Fibroblast of the conjunctiva (primary cell): ENCODE data around the gene FAM200B.

Experiments used
- DNase-seq: peaks from one replicate; pipeline ENCODE4 v3.0.0-alpha.2; 2010; ENCODE audit warnings: low read depth

The FAM200B gene

DNA sequence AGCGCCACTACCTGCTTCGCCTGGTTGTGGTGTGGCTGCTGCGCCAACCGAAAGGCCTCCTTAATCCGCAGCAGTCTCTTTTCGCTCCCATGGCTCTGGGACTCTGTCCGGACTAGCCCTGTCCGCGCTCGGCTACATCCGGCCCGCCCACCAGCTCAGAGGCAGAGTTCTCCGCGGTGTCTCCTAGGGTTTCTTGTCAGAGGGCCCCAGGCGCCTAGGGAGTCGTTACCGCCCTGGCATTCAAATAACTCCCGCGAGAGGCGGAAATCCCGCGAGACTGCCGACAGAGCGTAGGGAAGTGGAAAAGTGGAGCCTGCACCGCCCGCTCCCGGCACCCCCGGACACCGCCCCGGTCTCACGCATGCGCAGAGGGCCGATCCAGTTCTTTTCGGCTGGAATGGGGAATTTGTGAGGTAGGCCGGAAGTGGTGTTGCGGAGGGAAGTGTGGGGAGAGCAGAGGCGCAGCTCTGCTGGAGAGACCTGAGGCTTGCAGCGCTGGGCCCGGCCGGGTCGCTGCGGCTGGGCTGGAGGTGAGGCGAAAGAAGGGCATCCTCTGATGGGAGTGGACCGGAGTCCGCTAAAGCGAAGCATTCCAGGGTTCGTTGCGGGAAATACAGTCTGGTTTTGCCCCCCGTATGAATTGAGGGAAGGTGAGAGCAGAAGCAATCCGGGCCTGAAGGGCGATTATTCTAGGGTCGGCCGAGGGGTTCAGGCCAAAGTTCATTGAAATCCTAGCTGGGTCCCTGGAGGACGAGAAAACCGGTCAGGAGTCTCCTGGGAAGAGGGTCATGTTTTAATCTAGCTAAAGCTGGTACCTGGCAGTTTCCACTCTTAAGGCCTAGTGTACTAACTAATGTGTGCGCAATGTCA is at the start of gene FAM200B:
Gene FAM200B, plus strand, starts transcription at position 456 of the 870 bp plus-strand sequence. CDS start 5,151 bp downstream, outside the sequence.
- peak; percentile 97 for DNase-seq

DNA sequence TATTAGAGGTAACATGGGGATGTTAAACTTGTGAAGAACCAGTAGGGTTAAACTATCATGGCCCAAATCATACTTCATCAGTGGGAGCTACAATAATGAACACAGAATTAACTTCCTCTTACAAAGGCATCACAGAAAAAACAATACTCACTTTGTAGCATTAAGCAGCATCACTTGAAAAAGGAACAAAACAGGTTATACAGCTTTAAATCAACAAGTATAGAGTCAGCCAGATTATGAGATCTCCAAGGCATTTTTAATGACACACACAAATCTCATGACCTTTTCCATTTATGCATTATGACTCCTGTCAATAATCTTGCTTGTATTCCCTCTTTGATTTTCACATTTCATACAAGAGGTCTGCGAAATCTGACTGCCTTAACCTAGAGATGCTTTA is 44.8 kb upstream of the FAM200B start:
- DNase-seq, result no peak

DNA sequence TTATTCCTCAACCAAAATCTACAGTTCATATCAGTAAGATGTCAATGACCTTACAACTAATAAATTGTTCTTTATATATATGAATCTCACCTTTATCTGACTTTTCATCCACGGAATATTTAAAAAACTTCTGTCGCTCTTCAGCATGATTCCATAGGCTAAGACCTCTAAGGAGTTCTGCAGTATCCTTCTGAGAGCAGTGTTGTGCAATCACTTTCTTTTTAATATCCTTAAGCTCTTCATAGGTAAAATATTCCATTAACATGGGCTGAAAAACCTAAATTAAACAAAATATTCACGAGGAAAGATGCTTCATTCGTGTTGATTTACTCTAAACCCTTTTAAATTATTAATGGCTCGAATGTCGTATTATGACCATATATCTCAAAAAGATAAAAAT is 43.2 kb upstream of the FAM200B start:
- no peak for DNase-seq

DNA sequence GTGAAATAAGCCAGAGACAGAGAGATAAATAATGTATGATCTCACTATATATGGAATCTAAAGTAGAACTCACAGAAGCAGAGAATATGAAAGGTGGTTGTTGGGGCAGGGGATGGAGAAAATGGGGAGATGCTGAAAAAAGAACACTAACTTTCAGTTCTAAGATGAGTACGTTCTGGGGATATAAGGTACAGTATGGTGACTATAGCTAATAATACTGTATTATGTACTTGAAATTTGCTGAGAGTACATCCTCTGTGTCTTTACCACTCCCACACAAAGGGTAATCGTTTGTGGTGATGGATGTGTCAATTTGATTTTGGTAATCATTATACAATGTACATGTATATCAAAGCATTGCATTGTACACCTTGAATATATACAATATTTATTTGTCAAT is 33.0 kb upstream of the FAM200B start:
- DNase-seq, result no peak

DNA sequence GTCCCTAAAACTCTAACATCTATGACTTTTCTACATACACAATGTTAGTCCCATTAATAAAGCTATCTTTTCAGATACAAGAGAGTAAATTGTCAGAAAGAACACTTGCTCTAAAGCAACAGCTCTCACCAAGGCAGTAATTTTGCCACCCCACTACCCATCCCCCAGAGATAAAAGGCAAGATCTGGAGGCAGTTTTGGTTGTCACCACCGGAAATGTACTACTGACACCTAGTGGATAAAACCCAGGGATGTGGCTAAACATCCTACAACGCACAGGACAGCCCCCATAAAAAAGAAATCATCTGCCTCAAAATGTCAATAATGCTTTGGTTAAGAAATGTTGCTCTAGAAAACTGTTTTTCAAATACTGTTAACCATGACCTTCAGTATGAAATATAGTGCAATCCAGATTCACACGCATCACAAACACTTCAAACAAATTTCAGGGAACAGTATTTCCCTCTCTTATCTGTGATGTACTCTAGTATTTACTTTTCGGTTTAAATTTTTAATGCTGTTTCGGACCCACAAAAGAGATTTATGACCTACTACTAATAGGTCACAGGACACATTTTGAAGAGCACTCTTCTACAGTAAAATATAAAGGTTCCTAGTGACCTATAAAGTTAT is 31.6 kb upstream of the FAM200B start:
- DNase-seq, result no peak

DNA sequence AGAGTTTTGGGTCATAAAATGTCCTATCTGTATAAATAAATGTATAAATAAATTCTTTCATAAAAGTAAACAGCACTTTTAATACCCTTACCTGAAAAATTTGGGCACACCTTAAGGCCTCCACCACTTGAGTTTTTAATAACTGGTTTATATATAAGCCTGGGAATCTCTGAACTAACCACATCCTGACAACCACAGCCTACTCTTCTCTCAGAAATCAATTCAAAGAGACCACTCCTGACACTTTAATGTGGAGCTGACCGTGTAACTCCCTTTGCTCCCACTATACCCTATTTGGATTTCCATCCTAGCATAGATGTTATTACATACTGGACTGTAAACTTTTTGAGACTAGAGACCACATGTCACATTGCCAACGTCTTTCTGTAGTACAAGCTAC is 30.0 kb upstream of the FAM200B start:
- DNase-seq, result no peak

DNA sequence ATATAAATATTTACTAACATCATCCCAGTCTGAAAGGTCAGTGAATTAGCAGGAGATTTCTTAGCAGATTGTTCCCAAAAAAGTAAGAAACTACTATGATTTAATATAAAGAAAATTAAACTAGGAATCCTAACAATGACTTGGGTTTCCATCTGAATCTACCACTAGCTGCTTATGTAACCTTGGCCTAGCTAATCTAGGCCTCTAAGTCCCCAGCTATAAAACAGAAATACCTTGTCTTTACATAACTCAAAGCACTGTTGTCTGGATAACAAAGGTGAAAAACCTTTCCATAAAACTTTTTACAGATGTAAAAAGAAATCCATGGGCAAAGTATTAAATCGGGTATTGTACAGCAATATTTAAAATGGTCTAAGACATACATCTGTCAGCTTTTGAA is 29.4 kb upstream of the FAM200B start:
- DNase-seq, result no peak

DNA sequence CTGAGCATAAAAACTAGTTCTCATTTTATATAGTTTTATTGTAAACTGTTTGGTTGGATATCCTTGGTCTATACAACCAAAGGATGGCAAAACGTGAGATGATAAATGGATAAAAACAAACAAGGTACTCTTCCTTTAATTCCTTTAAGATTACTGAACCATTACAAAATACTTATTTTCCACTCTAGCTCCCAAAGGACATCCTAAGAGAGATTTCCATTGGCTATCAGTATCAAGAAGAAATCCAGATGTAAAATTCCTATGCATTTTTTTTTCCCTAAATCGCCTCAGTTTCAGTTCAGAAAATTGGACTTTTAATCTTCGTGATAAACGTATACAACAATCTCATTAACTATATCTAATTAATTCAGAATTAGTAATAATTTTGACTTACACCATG is 28.8 kb upstream of the FAM200B start:
- no peak for DNase-seq

DNA sequence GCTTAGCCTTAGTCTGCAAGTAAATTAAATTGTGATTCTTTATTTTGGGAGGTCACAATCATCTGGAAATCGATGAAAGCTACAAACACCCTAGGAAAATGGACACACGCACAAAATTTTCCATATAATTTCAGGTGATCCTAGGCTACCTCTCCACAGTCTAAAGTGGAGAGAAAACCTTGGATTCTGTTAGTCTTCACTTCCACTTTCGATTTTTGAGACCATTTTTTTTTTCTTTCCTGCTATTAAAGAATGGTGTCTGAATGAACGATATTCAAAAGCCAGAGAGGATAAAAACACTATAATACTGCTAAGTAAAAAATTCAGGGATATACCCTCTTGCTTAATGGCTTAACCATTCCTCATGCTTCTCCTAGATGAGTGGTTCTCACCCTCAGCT is 28.2 kb upstream of the FAM200B start:
- DNase-seq, result no peak

DNA sequence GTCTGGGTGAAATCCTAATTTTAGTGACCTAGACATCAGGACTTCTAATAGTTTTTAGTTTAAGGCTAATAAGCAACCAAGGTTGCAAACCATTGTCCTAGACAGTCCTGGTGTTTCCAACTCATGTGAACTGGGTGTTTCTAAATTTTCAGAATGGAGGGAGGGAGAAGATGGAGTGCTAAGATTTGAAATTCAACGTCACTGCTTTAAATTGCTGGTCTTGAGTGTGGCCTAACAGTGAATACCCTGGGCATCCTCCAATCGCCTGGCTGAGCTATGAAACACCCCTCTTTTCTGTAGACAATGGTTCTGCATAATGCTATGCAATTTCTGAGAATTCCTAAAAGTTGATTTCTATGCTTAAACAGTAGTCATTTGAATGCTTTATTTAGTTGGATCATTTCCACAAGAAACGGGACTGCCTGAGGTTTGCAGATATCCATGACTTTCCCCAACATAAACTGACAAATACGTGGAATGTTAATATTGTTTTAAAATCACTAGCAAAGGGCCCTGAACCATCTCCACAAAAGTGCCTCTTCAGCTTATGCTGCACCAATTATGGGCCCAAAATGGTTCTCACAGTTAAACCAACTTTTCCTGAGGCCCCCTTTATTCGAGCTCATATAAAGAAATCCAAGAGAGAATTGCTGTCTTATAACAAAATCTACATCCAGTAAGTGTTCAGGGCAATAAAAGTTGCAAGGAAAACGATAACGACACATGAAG is 27.6 kb upstream of the FAM200B start:
- peak; percentile 52 for DNase-seq

DNA sequence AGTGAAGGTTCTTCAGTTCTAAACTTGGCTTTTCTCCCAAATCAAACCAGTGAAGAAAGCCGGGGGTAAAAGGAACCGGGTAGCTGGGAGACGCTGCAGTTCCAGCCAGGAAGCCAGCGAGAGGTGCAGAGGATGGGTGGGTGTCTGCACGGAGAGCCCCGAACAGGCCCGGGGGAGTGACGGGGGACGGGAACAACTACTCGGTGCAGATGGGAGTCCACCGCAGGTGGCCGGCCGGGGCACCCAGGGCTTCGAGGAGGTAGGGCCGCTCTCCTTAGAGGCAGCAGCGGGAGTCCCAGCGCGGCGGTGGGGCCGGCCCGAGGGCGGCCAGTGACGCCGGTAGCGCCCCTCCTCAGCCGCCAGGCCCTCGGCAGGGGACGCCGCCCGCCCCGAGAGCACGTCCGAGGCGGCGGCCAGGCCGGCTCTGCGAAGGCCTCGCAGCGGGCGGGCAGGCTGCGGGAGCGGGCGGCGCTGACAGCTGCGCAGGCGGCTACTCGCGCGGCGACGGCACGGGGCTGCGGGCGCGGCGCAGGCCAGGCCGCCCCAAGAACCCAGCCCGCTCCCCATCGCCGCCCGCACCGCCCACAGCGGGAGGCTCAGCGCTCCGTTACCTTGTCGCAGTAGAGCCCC is 26.9 kb upstream of the FAM200B start:
- DNase-seq, result no peak

DNA sequence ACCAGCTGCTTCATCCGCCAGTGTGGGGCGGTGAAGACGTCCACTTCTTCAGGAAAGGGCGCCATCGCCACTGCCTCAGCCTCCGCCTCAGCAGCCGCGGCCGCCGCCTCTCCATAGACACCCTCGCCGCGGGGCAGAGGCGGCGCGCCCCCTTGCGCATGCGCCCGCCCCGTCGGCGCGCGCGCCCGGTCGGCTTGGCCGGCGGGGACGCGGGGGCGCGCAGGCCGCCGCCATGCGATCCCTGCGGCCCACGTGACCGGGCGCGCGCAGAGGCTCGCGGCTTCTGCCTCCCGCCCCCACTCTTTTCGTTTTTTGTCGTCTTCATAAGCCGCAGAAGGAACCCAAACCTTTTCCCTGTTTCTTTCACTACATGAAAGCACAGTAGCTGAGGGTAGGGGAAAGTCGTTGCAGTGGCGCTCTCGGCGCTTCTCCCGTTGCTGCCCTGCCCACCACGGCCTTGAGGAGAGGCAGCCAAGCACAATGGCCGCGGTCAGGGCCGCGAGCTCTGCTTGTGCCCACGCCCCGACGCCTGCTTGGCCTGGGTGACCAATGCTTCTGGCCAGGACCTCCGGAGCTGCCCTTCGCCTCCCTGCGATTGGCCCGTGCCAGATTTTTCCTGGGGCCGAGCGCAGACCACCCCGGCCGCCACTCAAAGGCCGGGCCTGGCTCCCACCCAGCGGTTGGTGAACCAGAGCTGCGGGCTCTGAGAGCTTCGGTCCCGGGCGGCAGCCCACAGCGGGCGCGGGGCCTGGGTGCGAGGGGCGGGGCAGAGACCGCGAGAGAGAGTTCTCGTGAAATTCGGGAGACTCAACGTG is 26.2 kb upstream of the FAM200B start, which contains the start of gene FBXL5:
Gene FBXL5, minus strand, starts transcription at position 135 of the 815 bp plus-strand sequence. Its CDS starts 70 bp downstream, at position 65.
- peak; percentile 56 for DNase-seq

DNA sequence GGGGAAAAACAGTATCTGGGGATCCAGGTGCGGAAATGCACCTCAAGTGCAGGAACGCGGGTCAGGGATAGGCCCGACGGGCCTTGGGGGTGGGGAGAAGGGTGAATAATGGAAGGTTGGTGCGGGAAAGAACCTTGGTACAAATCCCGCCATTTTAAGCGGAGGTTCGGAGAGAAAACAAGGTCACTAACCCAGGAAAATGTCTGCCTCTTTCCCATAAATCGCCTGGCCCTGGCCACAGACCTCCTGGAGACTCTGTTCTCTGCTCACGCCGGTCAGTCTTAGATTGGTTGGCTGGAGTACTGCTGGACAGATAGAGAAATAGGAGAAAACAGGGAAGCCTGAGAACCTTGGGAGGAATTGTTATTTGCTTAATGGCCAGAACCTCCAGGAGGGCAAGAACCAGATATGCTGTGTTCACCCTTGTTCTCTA is 25.6 kb upstream of the FAM200B start:
- no peak for DNase-seq

DNA sequence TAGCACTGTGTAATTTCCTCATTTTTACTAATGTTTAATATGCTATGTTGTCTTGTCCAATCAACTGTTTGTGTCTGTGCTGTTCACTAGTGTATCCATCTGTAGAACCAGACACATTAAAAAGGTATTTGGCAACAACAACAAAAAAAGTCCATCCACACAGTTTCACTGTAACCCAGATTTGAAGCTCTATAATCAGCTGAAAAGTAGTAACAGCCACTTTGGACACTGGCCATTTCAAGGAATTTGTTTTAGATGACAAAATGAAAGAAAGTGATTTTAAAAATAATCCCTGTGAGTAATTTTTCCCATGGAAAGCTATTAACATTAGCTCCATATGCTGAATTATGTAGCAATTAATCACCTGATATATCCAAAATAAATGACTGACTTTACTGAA is 24.3 kb upstream of the FAM200B start:
- no peak for DNase-seq

DNA sequence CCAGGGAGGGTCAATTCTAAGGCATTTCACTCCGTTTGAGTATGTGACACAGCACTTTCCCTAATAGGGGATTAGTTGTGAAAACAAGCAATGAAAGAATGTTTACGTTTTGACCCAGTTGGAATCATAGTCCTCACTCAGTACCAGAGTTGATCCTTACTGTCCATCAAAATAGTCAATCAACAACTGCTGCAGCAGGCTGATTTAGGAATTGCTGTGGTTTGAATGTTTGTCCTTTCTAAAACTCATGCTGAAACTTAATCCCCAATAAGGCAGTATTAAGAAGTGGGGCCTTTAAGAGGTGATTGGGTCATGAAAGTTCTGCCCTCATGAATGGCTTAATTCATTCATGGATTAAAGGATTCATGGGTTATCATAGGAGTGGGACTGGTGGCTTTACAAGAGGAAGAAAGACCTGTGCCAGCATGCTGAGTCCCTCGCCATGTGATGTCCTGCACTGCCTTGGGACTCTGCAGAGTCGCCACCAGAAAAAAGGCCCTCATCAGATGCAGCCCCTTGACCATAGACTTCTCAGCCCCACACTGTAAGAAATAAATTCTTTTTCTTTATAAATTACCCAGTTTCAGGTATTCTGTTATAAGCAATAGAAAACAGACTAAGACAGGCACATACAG is 23.4 kb upstream of the FAM200B start:
- DNase-seq, result no peak

DNA sequence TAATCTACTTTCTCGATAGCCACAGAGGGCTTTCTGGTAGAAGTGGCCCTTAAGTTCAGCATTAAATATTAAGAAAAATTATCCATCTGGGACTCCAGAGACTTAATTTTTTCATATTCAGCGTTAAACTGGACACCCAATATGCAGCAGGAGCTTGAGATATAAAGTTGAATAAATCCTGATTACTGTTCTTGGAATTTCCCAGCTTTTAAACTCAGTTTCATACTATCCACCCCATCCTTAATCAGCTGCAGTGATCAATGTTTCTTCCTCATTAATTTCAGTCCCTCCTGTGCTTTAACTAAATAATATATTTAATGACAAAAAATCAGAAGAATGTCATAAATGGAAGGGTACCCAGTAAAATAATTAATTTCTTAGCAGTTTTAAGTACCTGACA is 22.8 kb upstream of the FAM200B start:
- no peak for DNase-seq

DNA sequence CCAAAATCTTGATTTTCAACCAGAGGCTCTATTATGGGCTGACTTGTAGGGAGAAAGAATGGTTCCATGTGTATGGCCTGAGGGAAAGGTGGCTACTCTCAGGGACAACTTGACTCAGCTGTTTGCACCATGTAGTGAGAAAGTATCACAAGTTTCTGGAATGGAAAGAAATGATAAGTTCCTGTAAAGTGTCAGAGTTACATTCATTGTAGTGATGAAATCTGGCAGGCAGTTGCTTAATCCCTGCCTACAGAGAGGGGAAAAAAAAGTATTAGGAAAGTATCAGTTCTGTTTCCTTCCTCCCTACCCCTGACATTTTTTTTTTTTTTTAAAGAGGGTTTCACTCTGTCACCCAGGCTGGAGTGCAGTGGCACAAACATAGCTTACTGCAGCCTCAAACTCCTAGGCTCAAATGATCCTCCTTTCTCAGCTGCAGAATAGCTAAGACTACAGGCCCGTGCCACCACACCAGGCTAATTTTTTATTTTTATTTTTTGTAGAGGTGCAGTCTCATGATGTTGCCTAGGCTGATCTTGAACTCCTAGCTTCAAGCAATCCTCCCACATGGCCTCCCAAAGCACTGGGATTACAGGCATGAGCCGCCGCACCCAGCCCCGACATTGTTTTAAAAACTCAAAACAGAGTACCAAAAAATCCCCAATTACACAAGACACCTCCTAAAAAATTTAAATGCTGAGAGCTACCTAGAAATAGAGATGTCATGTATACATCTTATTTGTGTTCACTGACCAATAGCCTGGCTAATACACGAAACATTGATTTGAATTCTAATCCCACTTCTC is 21.7 kb upstream of the FAM200B start:
- peak; percentile 66 for DNase-seq

DNA sequence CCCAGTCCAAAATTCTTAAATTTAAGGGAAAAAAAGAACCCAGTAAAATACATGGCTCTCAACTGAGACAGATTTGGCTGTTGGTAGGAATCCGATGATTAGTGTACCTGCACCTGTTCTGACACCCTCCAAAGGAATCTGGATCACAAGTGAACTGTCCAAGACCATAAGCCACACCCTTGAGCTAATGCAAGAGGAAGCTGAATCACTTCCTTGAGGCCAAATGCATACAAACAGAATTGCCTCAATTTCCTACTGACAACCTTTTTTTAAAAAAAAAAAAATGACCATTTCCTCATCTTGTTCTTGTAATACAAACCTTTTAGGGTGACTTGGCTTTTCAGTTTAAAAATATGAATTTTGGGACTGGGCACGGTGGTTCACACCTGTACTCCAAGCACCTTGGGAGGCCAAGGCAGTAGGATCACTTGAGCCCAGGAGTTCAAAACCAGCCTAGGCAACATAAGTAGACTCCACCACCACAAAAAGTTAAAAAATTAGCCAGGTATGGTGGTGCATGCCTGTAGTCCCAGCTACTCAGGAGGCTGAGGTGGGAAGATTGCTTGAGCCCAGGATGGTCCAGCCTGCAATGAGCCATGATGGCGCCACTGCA is 15.8 kb upstream of the FAM200B start:
- DNase-seq, result no peak

DNA sequence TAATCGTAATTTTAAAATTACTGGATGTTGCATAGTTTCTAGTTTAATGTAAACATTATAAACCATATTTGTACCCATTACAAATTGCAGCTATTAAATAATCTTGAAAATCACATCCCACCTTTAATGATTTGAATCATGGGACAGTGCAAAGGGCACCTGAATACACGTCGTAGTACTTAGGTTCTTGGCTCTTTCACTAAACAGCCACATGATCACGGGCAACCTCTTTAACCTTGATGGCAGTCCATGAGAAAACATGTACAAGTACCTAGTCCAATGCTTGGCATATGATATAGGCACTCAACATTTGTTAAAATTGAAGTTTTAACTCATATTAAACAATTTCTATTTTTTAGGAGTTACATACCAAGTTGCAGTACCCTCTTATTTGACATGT is 14.6 kb upstream of the FAM200B start:
- DNase-seq, result no peak
